Vagina (tissue), 2 donors: Measurements from ENCODE around the gene MAP3K13.

ENCODE experiments used
- CTCF ChIP-seq, 3 experiments: fragments of 450-650 bp in 2 of 3; fragments of 200-600 bp in 1 of 3; sonication (generic) in 1 of 3; IDR thresholded peaks; one replicate each; pipeline ENCODE4 v1.5.1; 2017 to 2019; ENCODE audit warnings: antibody characterized with exemption in 3 of 3, mild to moderate bottlenecking in 2 of 3, moderate library complexity in 2 of 3
- POLR2AphosphoS5 ChIP-seq, 2 donors: sonication (generic); formaldehyde crosslinking; IDR thresholded peaks; one replicate each; pipeline ENCODE4 v1.9.0; 2017; ENCODE audit warnings: antibody characterized with exemption in 2 of 2, mild to moderate bottlenecking in 2 of 2, low read depth in 1 of 2; ENCODE audit not compliant: insufficient read depth in 1 of 2

GRCh38 chr3:185508335-185508991, 145.5 kb downstream of the MAP3K13 start:
- TF ChIP-seq CTCF (IDR thresholded peaks at IDR 0.05) (no peak), POLR2AphosphoS5 (IDR thresholded peaks at IDR 0.05; ENCODE audit: insufficient read depth in 1 of 2, low read depth in 1 of 2) (no peak)
